DND-41 (cell line): ENCODE results near the gene PRRT3.

Source experiments
- CTCF ChIP-seq: IDR thresholded peaks from 2 replicates; pipeline ENCODE4 v1.5.1; 2012; ENCODE audit warnings: borderline replicate concordance, low read length, moderate library complexity, mild to moderate bottlenecking; ENCODE audit not compliant: poor library complexity, severe bottlenecking; ENCODE audit errors: extremely low read depth
- EZH2 ChIP-seq: IDR thresholded peaks from 3 replicates; pipeline ENCODE4 v1.6.1; 2012; ENCODE audit warnings: borderline replicate concordance, low read depth, mild to moderate bottlenecking, moderate library complexity, low read length, inconsistent platforms; ENCODE audit not compliant: severe bottlenecking

DNA sequence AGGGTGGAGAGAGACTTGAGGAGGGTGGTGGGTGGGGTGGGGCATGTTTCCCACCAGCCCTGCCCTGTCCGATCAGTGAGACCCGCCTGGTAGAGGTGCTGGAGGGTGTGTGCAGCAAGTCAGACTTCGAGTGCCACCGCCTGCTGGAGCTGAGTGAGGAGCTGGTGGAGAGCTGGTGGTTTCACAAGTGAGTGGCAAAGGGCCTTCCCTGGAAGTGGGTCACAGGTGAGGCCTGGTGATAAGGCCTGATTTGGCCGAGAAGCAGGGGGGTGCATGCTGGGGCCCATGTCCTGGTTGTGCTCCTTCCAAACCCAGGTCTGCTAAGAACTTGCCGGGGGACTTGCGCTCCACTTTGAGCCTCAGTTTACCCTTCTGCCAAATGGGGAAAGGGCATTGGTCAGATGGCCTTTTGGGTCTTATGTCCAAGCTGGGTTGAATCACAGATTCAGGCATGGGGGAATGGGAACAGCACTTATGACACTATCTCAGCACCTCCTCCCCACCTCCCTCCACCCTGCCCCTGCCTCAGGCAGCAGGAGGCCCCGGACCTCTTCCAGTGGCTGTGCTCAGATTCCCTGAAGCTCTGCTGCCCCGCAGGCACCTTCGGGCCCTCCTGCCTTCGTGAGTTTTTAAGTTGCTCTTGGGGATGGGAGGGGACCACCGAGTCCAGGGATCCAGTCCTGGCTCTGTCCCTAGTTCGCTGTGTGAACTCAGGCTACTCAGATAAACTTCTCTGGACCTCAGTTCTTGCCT, 14.5 kb downstream of the PRRT3 start:
- no peak for TF ChIP-seq CTCF
- no peak for TF ChIP-seq EZH2
